Heart right ventricle (tissue), 16 donors: ENCODE data around the gene BPIFB4. TPM values are rescaled to one million over a fixed set of nuclear protein-coding genes. Genes with fewer than 3 reads are reported as not detected.

Source experiments
- ATAC-seq, 8 donors: fragments of 200-7000 bp; cut with Tn5 transposase; one replicate each; pipeline ENCODE4 v1.9.1; 2020; ENCODE audit warnings: mild to moderate bottlenecking in 8 of 8, moderate library complexity in 8 of 8, moderate number of reproducible peaks in 1 of 8
- DNase-seq, 2 donors: peaks; one replicate each; pipeline ENCODE4 v3.0.0-alpha.2; 2020
- H3K27ac ChIP-seq, 10 donors: fragments of 200-600 bp; sonication (generic) in 2 of 10; one replicate each; pipeline versions ENCODE4 v1.5.0 to v1.8.0; 2020 to 2022; ENCODE audit warnings: mild to moderate bottlenecking in 3 of 10
- H3K27me3 ChIP-seq, 7 donors: fragments of 200-600 bp; one replicate each; pipeline ENCODE4 v1.8.0; 2021 to 2022; ENCODE audit warnings: mild to moderate bottlenecking in 2 of 7
- H3K36me3 ChIP-seq, 9 donors: fragments of 200-600 bp; sonication (generic) in 1 of 9; one replicate each; pipeline versions ENCODE4 v1.5.0 to v1.8.0; 2020 to 2022; ENCODE audit warnings: mild to moderate bottlenecking in 2 of 9
- H3K4me1 ChIP-seq, 9 donors: fragments of 200-600 bp; sonication (generic) in 1 of 9; one replicate each; pipeline versions ENCODE4 v1.5.0 to v1.8.0; 2020 to 2022; ENCODE audit warnings: mild to moderate bottlenecking in 4 of 9
- H3K4me3 ChIP-seq, 10 donors: fragments of 200-600 bp; sonication (generic) in 2 of 10; one replicate each; pipeline versions ENCODE4 v1.5.0 to v1.8.0; 2020 to 2022; ENCODE audit warnings: mild to moderate bottlenecking in 7 of 10, moderate library complexity in 2 of 10
- H3K9me3 ChIP-seq, 11 donors: fragments of 200-600 bp in 10 of 11; sonication (generic) in 2 of 11; one replicate each; pipeline versions ENCODE4 v1.5.0 to v1.8.0; 2013 to 2022; ENCODE audit warnings: mild to moderate bottlenecking in 2 of 11, control low read depth in 1 of 11, moderate library complexity in 1 of 11
- whole genome bisulfite sequencing, 2 donors: extraction: QIAGEN DNeasy Blood & Tissue Kit; methylation state at CpG; one replicate each; pipeline ENCODE4 v1.1.7; 2013; ENCODE audit warnings: inconsistent platforms in 1 of 2; 5-methylcytosine and 5-hydroxymethylcytosine counted together
- intact Hi-C, 10 donors: fragments of 100-400 bp; cut with DNase I; formaldehyde crosslinking; loops; one replicate each; pipeline versions ENCODE4 v1.11.1 to v1.14.2; 2022
- polyA plus RNA-seq, 2 donors: library from polyadenylated mRNA; stranded (reverse); fragments of 200-250 nt; gene quantifications; one replicate each; pipeline ENCODE4 v1.2.3, GENCODE V29; 2013
- total RNA-seq, 10 donors: library from RNA; stranded (reverse); fragmentation: NEBNext Ultra II Directional in 3 of 10; extraction: Animal tissue kit (Norgen Biotek cat#: 25700) in 3 of 10; gene quantifications; one replicate each; pipeline versions ENCODE4 v1.2.1 to v1.2.4, GENCODE V29; 2021 to 2023
- TF ChIP-seq, protein P1 (sequence below), 9 donors: fragments of 200-600 bp; sonication (generic) in 2 of 9; IDR thresholded peaks; one replicate each; pipeline versions ENCODE4 v1.5.0 to v1.8.0; 2021 to 2022; ENCODE audit warnings: antibody characterized with exemption in 9 of 9, mild to moderate bottlenecking in 5 of 9, moderate library complexity in 1 of 9
- donor health status: Arrhythmogenic right ventricular cardiomyopathy.
- donor health status: ischemic (EF 13 %, LVEDD 7.1; RV severe dilation, severe dysfunction).
- donor health status: healthy with polysubstance abuse.
- donor health status: DM: no; HTN: yes; CAD: no.
- donor health status: DM: no; HTN: no; CAD: no.
- donor health status: ischemic (EF 25% LVEDD 6.9; RV normal size, moderate dysfunction).
- donor health status: ischemic (EF 25% LVEDD 5.7; RV mildly dilated, moderate dysfunction).
- donor health status: healthy.
- donor health status: DM: yes; HTN: yes; CAD: no.
- donor health status: Ischemic cardiomyopathy.
- donor health status: ischemic (EF 35%, LVEDD 5.7; RV mildly dilated, moderate dysfunction).
- donor health status: nonischemic (EF 11% LVEDD 7.7; RV severe dilation, severe dysfunction).
- donor health status: DM: yes; HTN: yes; CAD: no.
- donor health status: PGD.
- donor health status: ischemic (EF 29% LVEDD 5.4; RV normal size, mild dysfunction).
- donor health status: nonischemic (EF 23%, LVEDD 6.1; RV moderate dilation, normal function).

Gene BPIFB4
- total and polyA plus RNA-seq, 12 donors: not detected

DNA sequence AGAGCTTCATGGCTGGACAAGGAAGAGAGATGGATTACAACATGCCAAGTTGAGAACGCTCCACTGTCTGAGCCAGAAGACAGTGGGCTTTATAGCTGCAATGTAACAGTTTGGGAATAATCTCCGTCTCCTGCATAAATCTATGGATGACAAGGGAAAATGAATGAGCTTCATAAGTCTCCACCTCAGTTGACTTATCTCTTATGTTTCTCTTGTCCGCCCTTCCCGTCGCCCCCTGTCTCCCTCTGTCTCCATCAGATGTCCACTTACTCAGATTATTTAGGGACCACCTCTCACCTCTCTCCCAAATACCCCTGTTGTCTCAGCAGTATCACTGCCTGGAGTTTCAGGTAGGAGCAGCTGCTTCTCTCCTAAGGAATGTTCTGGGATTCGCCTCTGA, 74.8 kb downstream of the BPIFB4 start:
- DNase-seq (no peak), ATAC-seq (no peak)
- intact Hi-C loops: no loop called here
- Histone ChIP-seq H3K4me1 (no peaks in the 10 kb centered on the region), H3K27ac (no peak overlapping the region), H3K27me3 (peaks cover 0 to 41% (median 14%) of the 10 kb centered on the region in 7 donors), H3K9me3 (no peaks in the 10 kb centered on the region), H3K4me3 (no peak overlapping the region), H3K36me3 (no peaks in the 10 kb centered on the region)
- TF ChIP-seq, protein P1, sequence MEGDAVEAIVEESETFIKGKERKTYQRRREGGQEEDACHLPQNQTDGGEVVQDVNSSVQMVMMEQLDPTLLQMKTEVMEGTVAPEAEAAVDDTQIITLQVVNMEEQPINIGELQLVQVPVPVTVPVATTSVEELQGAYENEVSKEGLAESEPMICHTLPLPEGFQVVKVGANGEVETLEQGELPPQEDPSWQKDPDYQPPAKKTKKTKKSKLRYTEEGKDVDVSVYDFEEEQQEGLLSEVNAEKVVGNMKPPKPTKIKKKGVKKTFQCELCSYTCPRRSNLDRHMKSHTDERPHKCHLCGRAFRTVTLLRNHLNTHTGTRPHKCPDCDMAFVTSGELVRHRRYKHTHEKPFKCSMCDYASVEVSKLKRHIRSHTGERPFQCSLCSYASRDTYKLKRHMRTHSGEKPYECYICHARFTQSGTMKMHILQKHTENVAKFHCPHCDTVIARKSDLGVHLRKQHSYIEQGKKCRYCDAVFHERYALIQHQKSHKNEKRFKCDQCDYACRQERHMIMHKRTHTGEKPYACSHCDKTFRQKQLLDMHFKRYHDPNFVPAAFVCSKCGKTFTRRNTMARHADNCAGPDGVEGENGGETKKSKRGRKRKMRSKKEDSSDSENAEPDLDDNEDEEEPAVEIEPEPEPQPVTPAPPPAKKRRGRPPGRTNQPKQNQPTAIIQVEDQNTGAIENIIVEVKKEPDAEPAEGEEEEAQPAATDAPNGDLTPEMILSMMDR (IDR thresholded peaks at IDR 0.05): no peak
- WGBS, 2 donors: 83 to 84% methylated on average over 6 of the region's 6 CpGs

DNA sequence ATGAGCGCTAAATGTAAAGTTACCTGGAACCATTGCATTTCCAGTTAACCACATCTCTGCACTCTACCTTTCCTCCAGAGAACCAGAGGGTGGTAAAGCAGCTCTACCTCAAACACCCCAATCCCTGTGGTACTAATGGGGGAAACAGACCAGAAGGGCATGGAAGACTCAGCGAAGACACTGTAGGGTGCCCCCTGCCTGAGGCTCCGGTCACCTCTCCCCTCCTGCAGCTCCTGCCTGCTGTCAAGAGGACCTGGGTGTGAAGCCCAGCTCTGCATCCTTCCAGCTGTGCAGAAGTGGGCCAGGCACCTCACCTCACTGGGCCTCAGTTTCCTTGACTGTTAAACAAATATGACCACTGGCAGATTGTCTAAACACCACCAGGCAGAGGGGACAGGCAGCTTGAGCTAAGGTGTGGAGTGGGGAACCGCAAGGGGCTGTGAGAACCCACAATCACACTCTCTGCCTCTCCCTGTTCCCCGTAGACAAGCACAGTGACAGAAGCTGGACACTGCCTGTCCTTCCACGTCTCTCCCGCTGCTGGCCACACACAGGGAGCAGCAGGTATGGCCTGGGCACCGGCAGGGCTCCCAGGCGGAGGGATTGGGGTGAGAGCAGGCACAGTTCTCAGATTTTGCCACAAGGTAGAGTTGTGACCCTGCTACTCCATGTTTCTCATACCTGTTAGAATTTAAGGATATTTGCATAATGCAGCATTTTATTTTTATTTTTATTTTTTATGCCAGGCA, 79.4 kb downstream of the BPIFB4 start:
- TF ChIP-seq, protein P1 (IDR thresholded peaks at IDR 0.05): no peak
- no peaks in the 10 kb centered on the region for H3K36me3 ChIP-seq
- H3K9me3 ChIP-seq: no peaks in the 10 kb centered on the region
- ATAC-seq: no peak
- H3K4me1 ChIP-seq: no peaks in the 10 kb centered on the region
- peaks cover 0 to 32% (median 11%) of the 10 kb centered on the region in 7 donors for H3K27me3 ChIP-seq
- no peak overlapping the region for H3K4me3 ChIP-seq
- no peak overlapping the region for H3K27ac ChIP-seq
- DNase-seq: no peak
- intact Hi-C loops: no loop called here
- 76 to 78% methylated on average over 9 of the region's 9 CpGs for WGBS, 2 donors

DNA sequence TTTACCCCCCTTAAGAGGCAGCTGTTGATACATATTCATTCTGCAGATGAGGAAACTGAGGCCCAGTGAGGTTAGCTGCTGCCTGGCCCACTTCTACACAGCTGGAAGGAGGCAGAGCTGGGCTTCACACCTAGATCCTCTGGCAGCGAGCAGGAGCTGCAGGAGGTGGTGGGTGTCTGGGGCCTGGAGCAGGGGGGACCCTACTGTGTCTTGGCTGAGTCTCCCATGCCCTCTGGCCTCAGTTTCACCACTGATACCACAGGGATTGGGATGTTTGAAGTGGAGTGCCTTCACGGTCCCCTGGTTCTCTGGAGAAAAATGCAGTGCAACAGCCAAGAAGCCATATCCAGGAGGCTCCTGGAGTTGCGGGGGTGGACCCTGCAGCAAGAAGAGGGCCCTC, 80.3 kb downstream of the BPIFB4 start:
- TF ChIP-seq, protein P1 (IDR thresholded peaks at IDR 0.05): no peak
- Histone ChIP-seq H3K36me3 (no peaks in the 10 kb centered on the region), H3K27ac (no peak overlapping the region), H3K9me3 (no peaks in the 10 kb centered on the region), H3K4me1 (no peaks in the 10 kb centered on the region), H3K4me3 (no peak overlapping the region), H3K27me3 (peaks cover 0 to 31% (median 7%) of the 10 kb centered on the region in 7 donors)
- intact Hi-C loops: no loop called here
- WGBS, 2 donors: 68 to 77% methylated on average over 3 of the region's 3 CpGs
- no peak for ATAC-seq
- no peak for DNase-seq

DNA sequence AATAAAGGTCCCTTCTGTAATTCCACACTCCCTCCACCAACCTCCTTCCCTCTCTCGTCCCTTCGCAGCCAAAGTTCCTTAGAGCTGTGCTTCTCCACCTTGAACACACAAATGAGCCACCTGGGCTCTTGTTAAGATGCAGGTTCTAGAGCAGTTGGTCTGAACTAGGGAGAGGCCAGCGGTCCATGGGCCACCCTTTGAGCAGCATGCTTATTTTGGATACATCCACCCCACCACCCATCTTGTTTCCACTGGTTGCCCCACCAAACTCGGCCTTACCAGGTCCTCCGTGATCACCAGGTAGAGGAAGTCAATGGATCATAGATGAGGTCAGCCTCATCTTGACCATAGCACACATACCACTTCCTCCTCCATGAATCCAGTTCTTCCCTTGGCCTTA, 81.2 kb downstream of the BPIFB4 start:
- H3K4me3 ChIP-seq: no peak overlapping the region
- ATAC-seq (no peak), DNase-seq (no peak)
- peaks cover 0 to 30% (median under 1%) of the 10 kb centered on the region in 7 donors for H3K27me3 ChIP-seq
- H3K9me3 ChIP-seq: no peaks in the 10 kb centered on the region
- intact Hi-C loops: no loop called here
- no peaks in the 10 kb centered on the region for H3K4me1 ChIP-seq
- no peak overlapping the region for H3K27ac ChIP-seq
- TF ChIP-seq, protein P1 (IDR thresholded peaks at IDR 0.05): no peak
- 80 to 84% methylated on average over 5 of the region's 5 CpGs for WGBS, 2 donors
- H3K36me3 ChIP-seq: no peaks in the 10 kb centered on the region

Other genes starting within 250 kb of the BPIFB4 start
- gene EFCAB8, start 220.7 kb upstream of the BPIFB4 start, total RNA-seq: under 1 TPM in 1 of 10 donors, not detected in 9; 0.58 TPM
- under 1 TPM in 1 of 2 donors, not detected in 1; 0.15 TPM for gene EFCAB8, start 220.7 kb upstream of the BPIFB4 start, polyA plus RNA-seq
- not detected for gene SUN5, start 75.2 kb upstream of the BPIFB4 start, total RNA-seq
- gene SUN5, start 75.2 kb upstream of the BPIFB4 start, polyA plus RNA-seq: not detected
- gene BPIFB2, start 71.9 kb upstream of the BPIFB4 start, total RNA-seq: not detected
- gene BPIFB2, start 71.9 kb upstream of the BPIFB4 start, polyA plus RNA-seq: not detected
- gene BPIFB6, start 48.0 kb upstream of the BPIFB4 start, total RNA-seq: not detected
- gene BPIFB6, start 48.0 kb upstream of the BPIFB4 start, polyA plus RNA-seq: not detected
- gene BPIFB3, start 25.7 kb upstream of the BPIFB4 start, total RNA-seq: not detected
- gene BPIFB3, start 25.7 kb upstream of the BPIFB4 start, polyA plus RNA-seq: not detected
- not detected for gene BPIFA2, start 88.5 kb downstream of the BPIFB4 start, total RNA-seq
- gene BPIFA2, start 88.5 kb downstream of the BPIFB4 start, polyA plus RNA-seq: not detected
- gene BPIFA3, start 137.7 kb downstream of the BPIFB4 start, total RNA-seq: not detected
- gene BPIFA3, start 137.7 kb downstream of the BPIFB4 start, polyA plus RNA-seq: not detected
- gene BPIFA1, start 156.4 kb downstream of the BPIFB4 start, total RNA-seq: not detected
- gene BPIFA1, start 156.4 kb downstream of the BPIFB4 start, polyA plus RNA-seq: not detected
- gene BPIFB1, start 203.6 kb downstream of the BPIFB4 start, total RNA-seq: not detected
- under 1 TPM in 1 of 2 donors, not detected in 1; 0.03 TPM for gene BPIFB1, start 203.6 kb downstream of the BPIFB4 start, polyA plus RNA-seq